ENCODE data around the gene SOX13.
"Not testable (repeated sequence)": the region's sequence is repeated elsewhere in the genome, so short reads cannot be mapped to it uniquely, and the experiment has no call there.

Gene SOX13

DNA sequence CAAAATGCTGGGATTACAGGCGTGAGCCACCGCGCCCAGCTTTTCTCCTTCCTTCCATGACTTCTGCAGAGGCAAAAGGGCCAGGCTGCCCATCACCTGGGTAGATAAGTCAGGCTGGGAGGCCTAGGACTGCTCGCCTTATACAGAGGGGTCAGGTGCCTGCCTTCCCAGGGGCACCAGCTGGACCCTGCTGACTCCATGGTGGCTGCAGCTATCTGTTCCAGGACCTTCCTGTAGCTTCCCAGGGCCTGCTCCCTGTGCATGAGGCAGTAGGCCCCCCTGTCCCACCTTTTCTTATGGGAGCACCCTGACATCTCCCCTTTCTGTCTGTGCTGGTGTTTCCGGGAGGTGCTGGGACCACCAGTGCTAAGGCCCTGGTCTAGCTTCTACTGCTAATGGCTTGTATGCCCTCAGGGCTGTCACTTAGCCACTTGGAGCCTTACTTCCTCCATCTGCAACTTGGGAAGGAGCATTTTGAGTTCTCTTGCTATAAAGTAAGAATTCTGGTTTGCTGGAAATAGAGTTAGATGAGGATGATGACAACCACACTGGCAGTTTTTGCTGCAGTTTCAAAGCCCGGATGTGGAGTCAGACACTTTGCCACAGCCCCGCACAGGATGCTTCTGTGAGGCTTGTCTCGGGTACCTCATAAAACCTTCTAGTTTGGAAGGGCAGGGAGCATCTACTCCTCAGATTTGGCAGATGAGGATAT lies 14.4 kb downstream of the SOX13 start:
- no peak for DNase-seq

DNA sequence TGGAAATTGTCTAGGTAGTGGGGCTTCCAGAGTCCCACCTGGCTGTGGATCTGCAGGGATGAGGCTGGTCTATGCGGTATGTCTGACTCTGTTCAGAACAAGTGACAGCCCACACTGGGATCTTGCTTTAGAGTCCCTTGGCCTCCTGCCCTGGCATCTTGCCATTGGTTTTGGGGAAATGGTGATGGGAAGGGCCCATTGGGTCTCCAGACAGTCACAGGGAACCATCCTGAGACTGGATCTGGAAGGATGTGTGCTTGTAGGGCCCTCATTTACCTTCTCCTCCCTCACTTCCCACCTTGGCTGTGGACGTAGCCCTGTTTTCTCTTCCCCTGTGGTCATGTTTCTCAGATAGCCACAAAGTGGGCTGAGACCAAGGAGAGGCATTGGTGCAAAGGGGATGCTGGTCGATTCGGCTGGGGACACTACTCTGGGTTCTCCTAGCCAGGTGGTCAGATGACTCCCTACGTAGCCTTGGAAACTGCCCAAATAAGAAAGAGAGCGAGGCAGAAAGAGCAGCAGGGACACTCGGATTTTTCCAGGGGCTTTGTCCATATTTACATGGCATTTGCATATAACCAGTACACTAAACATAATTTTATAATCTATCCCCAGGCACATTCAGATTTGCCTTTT lies 15.1 kb downstream of the SOX13 start:
- DNase-seq: no peak

DNA sequence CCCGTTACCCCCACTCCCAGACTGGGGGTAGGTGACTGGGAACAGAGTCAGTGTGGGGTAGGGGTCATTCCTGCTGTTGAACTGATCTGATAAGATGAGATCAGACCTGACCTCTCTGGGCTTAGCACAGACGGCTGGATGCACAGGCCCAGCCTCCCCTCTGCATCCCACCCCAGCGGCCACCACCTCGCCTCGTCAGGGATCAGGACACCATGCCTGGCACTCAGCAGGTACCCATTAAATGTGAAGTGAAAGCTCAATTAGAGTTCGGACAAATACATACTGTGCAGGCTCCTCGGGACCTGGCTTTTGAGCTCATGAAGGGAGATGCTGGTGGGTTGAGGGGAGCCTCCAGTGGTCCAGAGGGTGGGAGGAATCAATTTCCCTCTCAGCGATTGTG lies 15.7 kb downstream of the SOX13 start:
- no peak for DNase-seq

DNA sequence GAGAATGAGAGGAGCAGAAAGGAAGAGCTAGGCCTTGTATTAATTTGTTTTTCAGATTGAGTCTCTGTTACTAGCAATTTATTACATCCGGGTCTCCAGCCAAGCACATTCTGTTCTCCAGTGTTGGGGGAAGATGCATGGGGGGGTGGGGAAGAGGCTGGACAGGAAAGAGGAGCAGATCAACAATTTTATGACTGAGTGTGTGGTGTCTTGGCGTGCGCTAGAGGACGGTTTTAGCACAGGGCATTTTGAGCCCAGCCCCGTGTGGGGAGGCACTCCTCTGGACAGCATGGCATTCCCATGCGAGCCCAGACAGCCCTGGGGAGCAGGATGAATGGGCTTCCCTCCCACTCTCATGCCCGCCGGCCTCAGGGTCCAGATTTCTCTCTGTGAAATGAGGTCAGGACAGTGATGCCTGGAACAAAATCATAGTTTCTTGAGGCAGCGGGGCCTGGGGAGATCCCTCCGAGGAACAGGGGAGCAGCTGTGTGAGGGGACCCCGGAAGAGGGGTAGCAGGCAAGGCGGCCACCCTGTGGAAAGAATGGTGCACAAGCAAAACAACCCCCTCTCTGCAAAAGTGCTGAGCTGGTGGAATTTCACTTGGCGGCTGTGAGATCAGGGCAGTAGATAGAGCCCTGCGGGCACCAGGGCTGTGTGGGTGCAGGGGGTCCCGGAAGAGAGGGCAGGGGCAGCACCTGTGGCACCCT lies 16.3 kb downstream of the SOX13 start:
- DNase-seq: no peak

DNA sequence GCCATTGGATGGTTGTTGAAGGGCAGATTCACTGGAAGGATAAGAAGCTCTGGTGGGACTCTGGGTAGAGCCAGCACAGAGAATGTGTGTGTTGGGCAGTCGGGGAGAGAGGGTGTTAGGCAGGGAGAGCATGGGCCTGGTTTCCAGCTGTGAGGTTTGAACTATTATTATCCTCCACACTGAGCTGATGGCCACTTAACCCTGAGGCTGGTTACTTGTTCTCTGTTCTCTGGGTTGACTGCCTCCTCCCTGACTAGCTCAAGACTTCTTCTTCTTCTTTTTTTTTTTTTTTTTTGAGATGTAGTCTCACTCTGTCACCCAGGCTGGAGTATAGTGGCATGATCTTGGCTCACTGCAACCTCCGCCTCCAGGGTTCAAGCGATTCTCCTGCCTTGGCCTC lies 17.2 kb downstream of the SOX13 start:
- DNase-seq: not testable (repeated sequence)

DNA sequence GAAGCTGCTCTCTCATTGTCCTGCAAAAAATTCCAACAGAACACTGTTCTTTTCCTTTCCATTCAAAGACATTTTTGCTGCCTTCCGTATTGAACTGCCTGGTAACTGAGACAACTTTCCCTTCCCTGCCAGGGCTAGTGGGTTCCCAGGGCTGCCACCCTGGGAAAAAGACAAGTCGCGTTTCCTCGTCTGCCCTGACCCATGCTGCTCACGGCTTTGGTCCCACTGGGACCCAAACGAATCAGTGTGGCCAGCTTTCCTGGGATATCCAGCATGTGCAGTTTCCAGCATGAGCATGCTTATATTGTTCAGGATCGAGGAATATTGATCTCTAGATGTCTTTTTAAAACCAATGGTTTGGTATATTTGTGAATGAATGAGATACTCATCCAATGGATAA lies 18.2 kb downstream of the SOX13 start:
- no peak for DNase-seq

DNA sequence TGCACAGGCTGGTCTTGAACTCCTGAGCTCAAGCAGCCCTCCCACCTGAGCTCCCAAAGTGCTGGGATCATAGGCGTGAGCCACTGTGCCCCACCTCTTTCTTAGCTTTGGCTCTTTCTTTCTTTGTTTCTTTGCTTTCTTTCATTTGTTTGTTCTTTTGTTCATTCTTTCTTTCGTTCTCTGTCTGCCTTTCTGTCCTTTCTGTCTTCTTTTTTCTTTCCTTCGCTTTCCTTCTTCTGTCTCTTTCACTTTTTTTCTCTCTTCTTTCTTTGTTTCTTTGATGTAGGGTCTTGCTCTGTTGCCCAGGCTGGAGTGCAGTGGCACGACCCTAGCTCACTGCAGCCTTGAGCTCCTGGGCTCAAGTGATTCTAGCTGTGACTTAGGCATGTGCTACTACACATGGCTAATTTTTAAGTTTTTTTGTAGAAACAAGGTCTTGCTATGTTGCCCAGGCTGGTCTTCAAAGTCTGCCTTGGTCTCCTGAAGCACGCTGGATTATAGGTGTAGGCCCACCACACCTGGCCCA lies 18.9 kb downstream of the SOX13 start:
- DNase-seq: no peak

DNA sequence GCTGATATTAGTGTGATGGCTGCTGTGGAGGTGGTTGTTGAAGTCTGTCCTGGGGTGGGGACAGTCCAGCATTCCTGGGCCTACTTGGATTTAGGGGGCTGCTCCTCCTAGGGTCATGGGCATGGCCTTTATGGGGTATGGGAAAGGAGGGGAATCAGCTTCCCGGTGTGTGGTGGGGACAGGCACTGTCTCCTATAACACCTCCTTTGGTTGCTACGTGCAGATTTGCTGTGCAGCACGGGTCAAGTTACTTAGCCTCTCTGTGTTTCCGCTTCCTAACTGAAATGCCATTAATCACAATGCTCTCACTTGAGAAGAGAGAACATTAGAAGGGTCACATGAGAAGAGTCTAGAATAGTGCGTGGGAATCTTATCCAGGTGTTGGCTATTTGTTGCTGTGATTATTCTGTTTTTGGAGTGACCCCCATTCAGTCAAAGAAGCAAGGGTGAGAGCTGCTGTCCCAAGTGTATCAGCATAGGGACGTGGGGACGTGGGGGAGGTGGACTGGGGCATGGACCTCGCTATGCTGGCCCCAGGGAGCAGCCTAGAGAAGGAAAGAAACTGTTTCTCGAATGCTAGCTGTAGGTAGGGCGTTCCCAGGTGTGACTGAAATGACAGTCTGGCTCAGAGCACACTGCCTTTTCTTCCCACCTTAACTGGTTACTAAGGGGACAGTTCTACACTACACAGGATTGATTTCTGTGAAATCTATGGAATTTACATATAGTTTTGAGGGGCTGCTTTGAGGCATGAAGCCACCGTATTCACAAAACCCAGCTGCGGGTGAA lies 19.9 kb downstream of the SOX13 start:
- no peak for DNase-seq

DNA sequence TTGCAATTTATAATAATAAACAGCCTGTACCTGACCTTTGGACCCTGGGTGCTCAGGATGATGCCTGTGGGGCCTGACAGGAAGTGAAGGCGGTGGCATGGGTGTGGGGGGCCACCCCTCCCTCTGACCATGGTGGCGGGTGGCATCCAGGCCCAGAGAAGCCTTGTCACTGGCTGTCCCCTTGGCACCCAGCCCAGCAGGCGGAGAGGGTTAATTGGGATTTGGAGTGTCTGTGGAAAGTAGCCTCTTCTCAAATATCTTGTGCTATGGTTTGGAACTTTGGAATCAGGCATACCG lies 20.5 kb downstream of the SOX13 start:
- DNase-seq: no peak

DNA sequence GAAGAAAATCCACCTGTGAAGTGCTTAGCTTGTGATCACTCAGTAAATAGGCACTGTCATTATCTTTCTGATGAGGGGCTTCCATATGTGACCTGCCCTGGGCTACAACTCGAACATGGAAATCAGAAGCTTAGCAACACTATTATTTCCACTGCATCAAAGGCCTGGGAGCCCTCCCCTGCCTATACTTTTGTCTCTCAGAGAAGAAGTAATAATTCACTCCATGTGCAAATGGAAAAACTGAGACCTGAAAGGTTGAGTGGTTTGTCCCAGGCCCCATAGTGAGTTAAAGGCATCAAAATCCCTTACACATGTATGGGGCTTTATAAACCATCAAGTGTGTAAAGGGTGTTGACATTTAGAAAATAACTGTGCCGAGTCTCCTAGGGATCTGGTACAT lies 20.9 kb downstream of the SOX13 start:
- no peak for DNase-seq

DNA sequence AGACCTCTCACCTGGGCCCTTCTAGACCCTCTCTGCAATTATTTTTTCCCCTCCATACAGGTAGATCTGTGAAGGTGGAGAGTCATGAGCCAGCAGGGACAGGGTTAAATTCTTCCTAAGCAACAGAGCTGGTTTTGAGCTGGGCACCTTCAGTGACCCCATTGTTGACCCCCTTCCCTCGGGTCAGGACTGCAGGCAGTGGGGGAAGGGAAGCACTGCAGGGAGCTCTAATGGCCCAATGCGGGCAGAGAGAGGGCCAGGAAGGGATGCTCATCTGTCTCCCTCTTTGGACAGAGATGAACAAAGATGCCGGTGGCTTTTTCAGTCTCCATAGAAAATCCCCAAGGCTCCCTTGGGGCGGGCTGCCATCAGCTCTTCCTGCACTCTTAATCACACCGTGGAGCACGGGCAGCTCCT lies 21.4 kb downstream of the SOX13 start:
- no peak for DNase-seq

DNA sequence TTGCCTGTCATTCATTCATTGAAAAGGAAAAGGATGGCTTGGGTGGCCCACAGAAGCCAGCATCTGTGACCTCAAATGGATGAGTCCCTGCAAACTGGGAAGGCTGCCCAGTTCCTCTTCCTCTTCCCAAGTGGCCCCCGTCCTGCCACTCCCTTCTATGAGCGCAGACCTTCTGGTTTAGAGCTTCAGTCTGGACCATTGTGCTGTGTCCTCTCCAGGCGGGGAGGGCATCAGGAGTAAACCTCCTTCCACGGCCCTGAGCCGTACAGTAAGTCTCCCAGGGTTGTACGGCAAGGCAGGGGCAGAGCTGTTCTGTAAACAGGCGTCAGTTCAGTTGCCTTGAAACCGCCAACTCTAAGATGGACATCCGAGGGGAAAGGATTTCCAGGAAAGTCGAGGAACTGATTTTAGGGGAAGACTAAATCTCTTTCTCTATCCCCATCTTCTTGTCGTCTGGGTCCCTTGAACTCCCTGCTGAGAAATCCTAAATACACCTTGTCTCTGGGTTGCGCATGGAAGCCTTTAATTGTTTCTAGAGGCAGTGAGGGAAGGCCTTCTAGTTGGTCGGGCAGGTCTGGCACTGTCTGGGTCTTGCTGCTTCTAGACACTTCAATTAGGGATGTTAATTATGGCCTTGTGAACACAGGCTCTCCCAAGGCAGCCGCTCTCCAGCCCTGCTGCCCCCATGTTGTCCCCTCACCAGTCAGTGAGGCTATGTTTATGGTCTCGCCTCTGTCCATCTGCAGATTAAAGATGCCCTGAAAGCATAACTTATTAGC lies 22.1 kb downstream of the SOX13 start:
- no peak for DNase-seq

DNA sequence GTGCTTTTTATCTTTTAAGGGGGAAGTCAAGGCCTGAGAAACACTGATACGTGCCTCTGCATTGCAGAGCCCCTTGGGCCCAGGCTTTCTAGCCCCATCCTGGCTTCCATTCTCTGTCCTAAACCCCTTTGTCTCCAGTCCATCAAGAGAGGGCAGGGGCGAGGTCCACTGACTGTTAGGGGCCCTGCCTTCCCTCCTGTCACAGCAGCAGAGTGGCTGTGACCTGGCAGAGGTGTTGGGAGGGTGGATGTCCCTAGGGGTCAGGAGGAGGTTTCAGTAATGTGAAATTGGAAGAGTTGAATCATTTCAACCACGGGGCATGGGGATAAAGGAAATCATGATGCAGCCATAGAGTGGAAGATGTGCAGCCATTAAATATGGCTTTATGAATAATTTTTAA lies 24.0 kb downstream of the SOX13 start:
- no peak for DNase-seq

DNA sequence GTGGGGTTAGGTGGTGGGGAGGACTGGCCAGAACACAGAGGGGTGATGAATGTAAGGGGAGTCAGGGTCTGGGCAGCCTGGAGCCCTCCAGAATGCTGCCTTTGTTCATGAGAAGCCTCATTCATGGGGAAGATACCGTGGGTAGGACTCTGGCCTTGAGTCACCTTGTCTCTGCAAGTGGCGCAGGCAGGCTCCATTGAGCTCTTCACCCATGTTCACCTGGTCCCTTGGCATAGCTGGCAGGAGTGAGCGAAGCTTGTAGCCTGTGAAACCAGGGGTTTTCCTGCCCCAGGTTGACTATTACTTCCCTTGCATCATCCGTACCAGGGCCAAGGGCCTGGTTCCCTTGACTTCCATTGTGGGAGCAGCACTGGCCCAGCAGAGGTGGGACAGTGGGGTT lies 25.8 kb downstream of the SOX13 start:
- DNase-seq: no peak

DNA sequence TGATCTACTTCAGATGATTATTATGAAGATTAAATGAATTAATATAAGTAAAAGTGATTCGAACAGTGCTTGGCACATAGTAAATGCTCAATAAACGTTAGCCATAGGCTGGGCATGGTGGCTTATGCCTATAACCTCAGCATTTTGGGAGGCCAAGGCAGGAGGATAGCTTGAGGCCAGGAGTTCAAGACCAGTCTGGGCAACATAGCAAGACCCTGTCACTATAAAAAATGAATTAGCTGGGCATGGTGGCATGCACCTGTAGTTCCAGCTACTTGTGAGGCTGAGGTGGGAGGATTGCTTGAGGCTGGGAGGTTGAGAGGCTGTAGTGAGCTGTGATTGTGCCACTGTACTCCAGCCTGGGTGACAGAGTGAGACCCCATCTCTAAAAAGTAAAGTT lies 26.8 kb downstream of the SOX13 start:
- not testable (repeated sequence) for DNase-seq

DNA sequence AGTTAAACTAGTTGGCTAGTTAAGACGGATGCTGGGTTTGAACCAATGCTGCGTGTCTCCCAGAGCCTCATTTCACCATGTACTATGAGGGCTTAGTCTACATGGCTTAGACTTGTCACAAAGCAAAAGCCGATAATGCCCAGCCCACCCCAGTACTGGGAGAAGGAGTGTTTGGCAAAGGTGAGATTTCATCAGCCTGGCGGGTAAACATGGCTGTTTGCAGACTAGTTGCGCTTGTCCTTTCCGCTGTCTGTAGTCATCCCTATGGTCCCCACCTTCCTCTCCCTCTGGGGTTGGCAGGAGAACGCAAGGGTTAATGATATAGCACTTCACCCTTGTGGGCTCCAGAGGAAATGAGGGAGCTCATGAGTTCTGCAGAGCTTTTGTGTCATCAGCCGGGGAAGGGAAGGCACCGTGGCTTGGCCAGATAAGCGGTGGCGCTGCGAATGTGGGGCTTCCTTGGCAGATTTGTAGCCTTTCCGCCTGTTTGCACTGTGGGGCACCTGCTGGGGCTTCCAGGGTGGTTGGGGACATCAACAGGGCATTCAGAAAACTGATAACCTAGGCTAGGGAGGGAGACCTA lies 29.2 kb downstream of the SOX13 start:
- DNase-seq: no peak

DNA sequence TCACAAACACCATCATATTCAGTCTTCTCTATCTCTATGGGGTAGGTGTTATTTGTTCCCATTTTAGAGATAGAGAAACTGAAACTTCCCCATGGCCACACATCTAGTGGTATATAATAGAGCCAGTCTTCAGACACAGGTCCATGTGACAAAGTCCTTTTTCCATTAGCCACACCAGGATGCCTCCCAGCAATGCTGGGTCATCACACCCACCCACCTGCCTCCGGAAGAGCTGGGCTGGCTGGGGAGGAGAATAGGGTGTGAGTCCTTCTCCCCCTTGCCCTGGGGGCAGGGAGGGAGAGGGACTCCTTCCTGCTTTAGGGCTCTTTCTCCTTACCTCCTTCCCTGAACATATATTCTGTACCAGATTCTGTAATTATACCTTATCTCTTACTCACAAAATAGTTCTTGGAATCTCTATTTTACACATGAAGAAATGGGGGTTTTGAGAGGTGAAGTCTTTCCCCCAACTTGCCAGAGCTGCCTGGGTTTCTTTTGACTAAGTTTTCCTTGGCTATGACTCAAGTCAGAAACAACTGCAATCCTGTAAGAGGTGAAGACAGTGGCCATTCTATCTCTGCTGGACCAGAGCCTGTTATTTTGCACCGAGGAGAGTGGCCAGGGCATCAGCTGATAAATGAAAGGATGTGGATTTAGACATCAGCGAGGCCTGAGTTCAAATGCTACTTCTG lies 30.0 kb downstream of the SOX13 start:
- no peak for DNase-seq

DNA sequence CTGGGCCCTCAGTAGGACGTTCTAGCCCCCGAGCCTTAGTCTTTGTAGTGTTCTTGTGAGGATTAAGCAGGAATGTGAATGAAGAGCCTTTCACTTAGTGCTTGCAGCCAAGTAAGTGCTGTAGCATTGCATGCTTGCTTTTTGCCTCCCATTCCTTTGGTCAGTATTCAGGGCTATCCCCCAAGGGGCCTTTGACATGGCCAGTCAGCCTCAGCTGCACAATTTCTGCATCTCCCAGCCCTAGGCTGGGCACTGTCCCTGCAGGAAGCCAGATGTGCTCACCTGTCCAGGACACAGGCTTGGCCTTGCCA lies 30.5 kb downstream of the SOX13 start:
- DNase-seq: no peak

DNA sequence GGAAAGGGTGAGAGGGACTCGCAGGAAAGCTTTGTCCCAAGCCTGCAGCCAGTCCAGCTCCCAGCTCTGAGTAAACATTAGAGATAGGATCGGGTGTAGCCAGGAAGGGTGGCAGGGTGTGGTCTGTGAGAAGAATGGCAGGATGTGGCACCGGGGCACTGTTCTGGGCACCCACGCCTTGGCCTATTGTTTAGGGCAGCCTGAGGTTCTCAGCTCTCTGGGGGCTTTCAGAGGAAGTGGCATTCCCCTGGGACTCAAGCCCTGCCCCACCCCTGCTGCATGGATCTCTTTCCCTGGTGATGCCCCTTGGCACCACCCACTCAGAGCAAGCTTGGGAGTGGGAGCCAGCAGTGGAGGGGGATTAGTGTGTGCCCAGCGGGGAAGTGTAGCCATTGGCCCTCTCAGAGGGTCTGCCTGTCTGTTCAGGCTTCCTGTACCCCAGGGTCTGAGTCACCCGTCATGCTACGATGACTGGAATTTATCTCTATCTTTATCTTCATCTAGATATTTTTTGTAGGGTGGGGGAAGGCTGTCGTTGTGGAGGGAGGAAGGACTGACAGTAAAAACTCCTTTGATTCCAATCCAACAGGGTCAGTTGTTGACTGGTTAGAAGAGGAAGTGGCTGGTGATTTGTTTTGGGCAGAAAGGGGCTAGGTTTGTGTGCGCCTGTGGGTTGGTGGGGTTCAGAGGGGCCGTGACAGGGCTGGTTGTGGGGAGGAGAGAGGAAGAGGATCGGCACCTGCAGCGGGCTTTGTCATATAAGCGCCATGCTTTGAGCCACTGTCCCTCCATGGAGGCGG lies 31.6 kb downstream of the SOX13 start:
- DNase-seq: no peak

DNA sequence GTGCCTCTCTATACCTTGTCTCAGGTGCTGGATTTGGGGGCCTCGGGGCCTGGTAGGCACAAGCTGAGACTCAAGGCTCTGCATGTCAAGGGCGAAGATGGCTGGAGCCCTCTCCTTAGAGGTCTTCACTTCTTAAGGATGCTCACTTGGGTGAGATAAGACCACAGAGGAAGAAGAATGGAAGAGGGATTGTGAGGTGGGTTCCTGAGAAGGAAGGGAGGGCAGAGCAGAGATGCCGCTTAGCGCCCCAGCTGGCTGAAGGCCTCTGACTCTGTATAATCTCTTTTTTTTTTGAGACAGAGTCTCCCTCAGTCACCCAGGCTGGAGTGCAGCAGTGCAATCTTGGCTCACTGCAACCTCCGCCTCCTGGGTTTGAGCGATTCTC lies 32.2 kb downstream of the SOX13 start:
- DNase-seq: no peak

Data from right kidney (tissue), 1 donor.